ENCODE data around the gene CPLX1.

Gene CPLX1

GRCh38 chr4:825971-826330, at the start of gene CPLX1:
Gene CPLX1 (minus strand): TSS chr4:826129. CDS start chr4:824522, 1,607 bp downstream.
- no peak for FAIRE-seq

- FAIRE-seq = no peak
These were observed 49.3 kb upstream of the CPLX1 start for GRCh38 chr4:874971-875817.

GRCh38 chr4:874056-874455, 48.1 kb upstream of the CPLX1 start:
- no peak for FAIRE-seq

- no peak for FAIRE-seq
These were observed 46.5 kb upstream of the CPLX1 start for GRCh38 chr4:872241-872981.

GRCh38 chr4:871484-871883, 45.6 kb upstream of the CPLX1 start:
- FAIRE-seq = no peak

GRCh38 chr4:870951-871350, 45.0 kb upstream of the CPLX1 start:
- FAIRE-seq = no peak

GRCh38 chr4:869776-870175, 43.8 kb upstream of the CPLX1 start:
- FAIRE-seq = no peak

- no peak for FAIRE-seq
These were observed 42.5 kb upstream of the CPLX1 start for GRCh38 chr4:868421-868820.

- no peak for FAIRE-seq
These were observed 41.8 kb upstream of the CPLX1 start for GRCh38 chr4:867526-868250.

GRCh38 chr4:866761-867390, 40.9 kb upstream of the CPLX1 start:
- FAIRE-seq = no peak

- no peak for FAIRE-seq
These were observed 40.3 kb upstream of the CPLX1 start for GRCh38 chr4:866068-866760.

- no peak for FAIRE-seq
These were observed 39.6 kb upstream of the CPLX1 start for GRCh38 chr4:865572-865971.

GRCh38 chr4:865121-865465, 39.2 kb upstream of the CPLX1 start:
- FAIRE-seq = no peak

GRCh38 chr4:864456-865120, 38.7 kb upstream of the CPLX1 start:
- FAIRE-seq = no peak

GRCh38 chr4:860561-860960, 34.6 kb upstream of the CPLX1 start:
- FAIRE-seq = no peak

- no peak for FAIRE-seq
These were observed 33.6 kb upstream of the CPLX1 start for GRCh38 chr4:859496-859895.

GRCh38 chr4:858831-859451, 33.0 kb upstream of the CPLX1 start:
- no peak for FAIRE-seq

GRCh38 chr4:858041-858481, 32.1 kb upstream of the CPLX1 start:
- FAIRE-seq = no peak

GRCh38 chr4:857461-857860, 31.5 kb upstream of the CPLX1 start:
- FAIRE-seq = no peak

GRCh38 chr4:856225-856901, 30.4 kb upstream of the CPLX1 start:
- FAIRE-seq = no peak

GRCh38 chr4:855880-856224, 29.9 kb upstream of the CPLX1 start:
- FAIRE-seq = no peak

All from colon (tissue), 2 donors.